CD4-positive, alpha-beta T cell treated with Interleukin-21 for 1 hour (primary cell): ENCODE data around the gene USP30.

Source experiments
- DNase-seq: peaks from one replicate; pipeline ENCODE4 v3.0.0-alpha.2; 2020

Gene USP30

GRCh38 chr12:109130297-109131153, 78.1 kb downstream of the USP30 start:
- DNase-seq: no peak

- DNase-seq: no peak
These were observed 79.0 kb downstream of the USP30 start for GRCh38 chr12:109131154-109132050.

GRCh38 chr12:109134186-109134917, 82.0 kb downstream of the USP30 start:
- no peak for DNase-seq

- no peak for DNase-seq
These were observed 84.7 kb downstream of the USP30 start for GRCh38 chr12:109137055-109137454.
